HG03432 (cell line): ENCODE results near the gene DIP2C.
"Not testable (repeated sequence)": the region's sequence is repeated elsewhere in the genome, so short reads cannot be mapped to it uniquely, and the experiment has no call there.

ENCODE experiments used
- ATAC-seq: cut with Tn5 transposase; IDR thresholded peaks from one replicate; pipeline ENCODE4 v1.9.1; 2021; ENCODE audit warnings: mild to moderate bottlenecking, moderate library complexity; ENCODE audit not compliant: unreplicated experiment

Gene DIP2C

GRCh38 chr10:406976-407375 lies 282.5 kb downstream of the DIP2C start:
- no peak for ATAC-seq

- ATAC-seq: no peak
Measured at GRCh38 chr10:405648-406047, 283.8 kb downstream of the DIP2C start.

- ATAC-seq: no peak
Measured at GRCh38 chr10:404991-405390, 284.5 kb downstream of the DIP2C start.

GRCh38 chr10:404346-404745 lies 285.1 kb downstream of the DIP2C start:
- ATAC-seq: no peak

GRCh38 chr10:398954-399353 lies 290.5 kb downstream of the DIP2C start:
- no peak for ATAC-seq

GRCh38 chr10:397321-398068 lies 292.0 kb downstream of the DIP2C start:
- ATAC-seq: peak; percentile 75

- no peak for ATAC-seq
Measured at GRCh38 chr10:396535-397220, 292.8 kb downstream of the DIP2C start.

GRCh38 chr10:396107-396506 lies 293.4 kb downstream of the DIP2C start:
- no peak for ATAC-seq

GRCh38 chr10:395665-396064 lies 293.8 kb downstream of the DIP2C start:
- ATAC-seq: no peak

GRCh38 chr10:394439-395101 lies 294.9 kb downstream of the DIP2C start:
- ATAC-seq: not testable (repeated sequence)

GRCh38 chr10:393787-394438 lies 295.6 kb downstream of the DIP2C start:
- no peak for ATAC-seq

GRCh38 chr10:393106-393745 lies 296.2 kb downstream of the DIP2C start:
- no peak for ATAC-seq

- no peak for ATAC-seq
Measured at GRCh38 chr10:392705-393037, 296.8 kb downstream of the DIP2C start.

GRCh38 chr10:391847-392704 lies 297.4 kb downstream of the DIP2C start:
- no peak for ATAC-seq

- ATAC-seq: no peak
Measured at GRCh38 chr10:391305-391704, 298.2 kb downstream of the DIP2C start.

- ATAC-seq: no peak
Measured at GRCh38 chr10:390449-391100, 298.9 kb downstream of the DIP2C start.

GRCh38 chr10:389836-390448 lies 299.5 kb downstream of the DIP2C start:
- no peak for ATAC-seq

- ATAC-seq: no peak
Measured at GRCh38 chr10:389261-389790, 300.1 kb downstream of the DIP2C start.

GRCh38 chr10:388661-389045 lies 300.8 kb downstream of the DIP2C start:
- no peak for ATAC-seq
